ENCODE measurements around the gene MMP17.

MMP17 gene

GRCh38 chr12:131827961-131828534, at the start of gene MMP17:
TSS of gene MMP17 (plus strand) at chr12:131828393. CDS start at chr12:131828495, 102 bp downstream.
- peak; percentile 26 for DNase-seq

GRCh38 chr12:131779027-131779426, 49.2 kb upstream of the MMP17 start:
- DNase-seq: no peak

- no peak for DNase-seq
These were observed 46.1 kb upstream of the MMP17 start for GRCh38 chr12:131782061-131782460.

- DNase-seq: no peak
These were observed 44.2 kb upstream of the MMP17 start for GRCh38 chr12:131783915-131784541.

- no peak for DNase-seq
These were observed 43.1 kb upstream of the MMP17 start for GRCh38 chr12:131784909-131785762.

GRCh38 chr12:131785763-131786330, 42.3 kb upstream of the MMP17 start:
- DNase-seq: no peak

GRCh38 chr12:131786331-131786730, 41.9 kb upstream of the MMP17 start:
- no peak for DNase-seq

- no peak for DNase-seq
These were observed 41.0 kb upstream of the MMP17 start for GRCh38 chr12:131787143-131787660.

- DNase-seq: no peak
These were observed 40.1 kb upstream of the MMP17 start for GRCh38 chr12:131788070-131788469.

- no peak for DNase-seq
These were observed 38.6 kb upstream of the MMP17 start for GRCh38 chr12:131789638-131790037.

GRCh38 chr12:131793243-131794022, 34.8 kb upstream of the MMP17 start:
- no peak for DNase-seq

- DNase-seq: no peak
These were observed 34.1 kb upstream of the MMP17 start for GRCh38 chr12:131794061-131794460.

- no peak for DNase-seq
These were observed 33.6 kb upstream of the MMP17 start for GRCh38 chr12:131794573-131794972.

- DNase-seq: no peak
These were observed 33.1 kb upstream of the MMP17 start for GRCh38 chr12:131795064-131795463.

- no peak for DNase-seq
These were observed 32.3 kb upstream of the MMP17 start for GRCh38 chr12:131795690-131796410.

GRCh38 chr12:131796411-131796736, 31.8 kb upstream of the MMP17 start:
- no peak for DNase-seq

GRCh38 chr12:131796754-131797587, 31.2 kb upstream of the MMP17 start:
- DNase-seq: no peak

- DNase-seq: no peak
These were observed 30.6 kb upstream of the MMP17 start for GRCh38 chr12:131797588-131797934.

GRCh38 chr12:131799195-131799594, 29.0 kb upstream of the MMP17 start:
- no peak for DNase-seq

GRCh38 chr12:131799828-131800593, 28.2 kb upstream of the MMP17 start:
- peak; percentile 53 for DNase-seq
